Epithelial cell of proximal tubule (primary cell): ENCODE measurements around the gene MAP1B. TPM values are rescaled to one million over a fixed set of nuclear protein-coding genes. Genes with fewer than 3 reads are reported as not detected.

ENCODE experiments used
- DNase-seq: peaks from one replicate; pipeline ENCODE4 v3.0.0-alpha.2; 2011; ENCODE audit warnings: low read depth
- H3K4me3 ChIP-seq: 2 replicates; pipeline ENCODE4 v1.5.1; 2011; ENCODE audit warnings: low read depth, mild to moderate bottlenecking, low read length
- total RNA-seq: library from RNA; depleted of rRNA; stranded (reverse); fragments of >200 nt; gene quantifications from 2 replicates; pipeline ENCODE4 v1.2.3, GENCODE V29; 2015
- TF ChIP-seq, protein P1 (sequence below): conservative IDR thresholded peaks from 2 replicates; pipeline ENCODE4 v1.5.1; 2012; ENCODE audit warnings: low read depth, mild to moderate bottlenecking, low read length

MAP1B gene
- total RNA-seq, 1 donor from 2014 or later, result 305 TPM

GRCh38 chr5:72093824-72094223 is 13.5 kb upstream of the MAP1B start:
- no peak overlapping the region for H3K4me3 ChIP-seq
- no peak for DNase-seq
- TF ChIP-seq, protein P1, sequence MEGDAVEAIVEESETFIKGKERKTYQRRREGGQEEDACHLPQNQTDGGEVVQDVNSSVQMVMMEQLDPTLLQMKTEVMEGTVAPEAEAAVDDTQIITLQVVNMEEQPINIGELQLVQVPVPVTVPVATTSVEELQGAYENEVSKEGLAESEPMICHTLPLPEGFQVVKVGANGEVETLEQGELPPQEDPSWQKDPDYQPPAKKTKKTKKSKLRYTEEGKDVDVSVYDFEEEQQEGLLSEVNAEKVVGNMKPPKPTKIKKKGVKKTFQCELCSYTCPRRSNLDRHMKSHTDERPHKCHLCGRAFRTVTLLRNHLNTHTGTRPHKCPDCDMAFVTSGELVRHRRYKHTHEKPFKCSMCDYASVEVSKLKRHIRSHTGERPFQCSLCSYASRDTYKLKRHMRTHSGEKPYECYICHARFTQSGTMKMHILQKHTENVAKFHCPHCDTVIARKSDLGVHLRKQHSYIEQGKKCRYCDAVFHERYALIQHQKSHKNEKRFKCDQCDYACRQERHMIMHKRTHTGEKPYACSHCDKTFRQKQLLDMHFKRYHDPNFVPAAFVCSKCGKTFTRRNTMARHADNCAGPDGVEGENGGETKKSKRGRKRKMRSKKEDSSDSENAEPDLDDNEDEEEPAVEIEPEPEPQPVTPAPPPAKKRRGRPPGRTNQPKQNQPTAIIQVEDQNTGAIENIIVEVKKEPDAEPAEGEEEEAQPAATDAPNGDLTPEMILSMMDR, result no peak

DNA sequence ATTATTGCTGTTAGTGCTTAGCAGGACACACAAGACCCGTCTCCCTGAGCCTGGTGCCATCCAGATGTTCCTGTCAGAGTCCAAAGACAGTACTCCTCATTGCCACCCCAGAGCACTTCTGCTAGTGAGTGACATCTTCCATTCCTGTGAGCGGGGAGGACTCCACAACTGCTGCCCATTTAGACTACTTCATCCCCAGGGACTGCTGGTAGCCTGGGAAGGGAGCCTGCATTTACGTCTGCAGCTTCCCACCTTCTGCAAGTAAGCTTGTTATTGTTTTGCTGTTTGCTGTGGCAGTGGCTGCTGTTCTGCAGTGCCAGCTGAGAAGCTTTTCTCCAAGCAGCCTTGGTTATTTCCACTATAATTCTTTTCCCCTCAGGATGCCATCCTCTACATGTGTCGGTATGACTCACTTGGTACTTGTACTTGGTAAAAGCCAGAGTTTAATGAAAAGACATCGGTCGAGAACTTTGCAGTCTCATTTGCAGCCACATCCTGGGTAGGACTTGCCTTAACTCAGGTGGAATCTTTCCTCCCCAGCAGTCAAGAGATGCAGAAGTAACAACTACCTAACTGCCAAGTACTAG is 10.6 kb upstream of the MAP1B start:
- no peak overlapping the region for H3K4me3 ChIP-seq
- no peak for DNase-seq
- TF ChIP-seq, protein P1, result no peak

- TF ChIP-seq, protein P1, result no peak
- no peak for DNase-seq
- H3K4me3 ChIP-seq, result no peak overlapping the region
Measured at GRCh38 chr5:72101828-72102227, 5.4 kb upstream of the MAP1B start.

DNA sequence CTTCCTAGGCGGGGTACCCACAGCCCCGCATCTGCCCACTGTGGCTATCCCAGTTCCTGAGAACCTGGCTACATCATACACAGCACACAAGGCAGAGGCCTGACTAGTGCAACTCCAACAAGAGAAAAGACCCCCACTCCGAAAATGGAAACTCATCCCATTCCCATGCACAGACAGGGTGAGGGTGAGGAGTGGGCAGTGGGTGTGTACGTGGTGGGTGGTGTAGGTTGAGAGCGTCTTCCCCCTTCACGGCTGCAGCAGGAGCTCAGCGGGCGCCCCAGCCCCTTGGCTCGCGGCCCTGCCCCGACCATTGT is 501 bp upstream of the MAP1B start:
- TF ChIP-seq, protein P1, result no peak
- H3K4me3 ChIP-seq, result peak overlapping the region; percentile 75
- no peak for DNase-seq

- peak overlapping the region; percentile 75 for H3K4me3 ChIP-seq
- DNase-seq, result no peak
- TF ChIP-seq, protein P1, result no peak
Measured at GRCh38 chr5:72107901-72108201, 576 bp downstream of the MAP1B start.

- H3K4me3 ChIP-seq, result peak overlapping the region; percentile 75
- DNase-seq, result no peak
- TF ChIP-seq, protein P1, result no peak
Measured at GRCh38 chr5:72108202-72109061, 1.2 kb downstream of the MAP1B start.

- TF ChIP-seq, protein P1, result no peak
- no peak for DNase-seq
Measured at GRCh38 chr5:72109062-72109411, 1.8 kb downstream of the MAP1B start.

More at GRCh38 chr5:72109062-72109411, 1.8 kb downstream of the MAP1B start:
- peak overlapping the region; percentile 75 for H3K4me3 ChIP-seq
